Neuronal stem cell (in vitro differentiated cells): Measurements from ENCODE around the gene EMP3.

Experiments
- DNase-seq: peaks from one replicate; pipeline ENCODE4 v3.0.0-alpha.2; 2013; ENCODE audit warnings: low spot score
- H2AFZ ChIP-seq: one replicate; pipeline ENCODE4 v1.6.1; 2013; ENCODE audit warnings: mild to moderate bottlenecking, low read length, inconsistent platforms
- H2AK5ac ChIP-seq: 2 replicates; pipeline ENCODE4 v1.6.1; 2013; ENCODE audit warnings: low read depth, mild to moderate bottlenecking, inconsistent platforms, low read length, moderate library complexity, mixed read lengths
- H2BK120ac ChIP-seq: 2 replicates; pipeline ENCODE4 v1.6.1; 2013; ENCODE audit warnings: low read depth, mild to moderate bottlenecking, inconsistent platforms, low read length, moderate library complexity, mixed read lengths
- H2BK12ac ChIP-seq: one replicate; pipeline ENCODE4 v1.6.1; 2013; ENCODE audit warnings: low read length, inconsistent platforms
- H2BK15ac ChIP-seq: 2 replicates; pipeline ENCODE4 v1.6.1; 2013; ENCODE audit warnings: mild to moderate bottlenecking, low read length, inconsistent platforms, mixed read lengths
- H2BK5ac ChIP-seq: one replicate; pipeline ENCODE4 v1.6.1; 2013; ENCODE audit warnings: inconsistent platforms, mild to moderate bottlenecking, low read length, moderate library complexity
- H3K14ac ChIP-seq: one replicate; pipeline ENCODE4 v1.6.1; 2013; ENCODE audit warnings: low read length, inconsistent platforms
- H3K18ac ChIP-seq: 2 replicates; pipeline ENCODE4 v1.6.1; 2013; ENCODE audit warnings: low read length, inconsistent platforms
- H3K23ac ChIP-seq: 2 replicates; pipeline ENCODE4 v1.6.1; 2013; ENCODE audit warnings: low read depth, mild to moderate bottlenecking, mixed read lengths, low read length, inconsistent platforms; ENCODE audit not compliant: poor library complexity
- H3K27ac ChIP-seq: replicated peaks from 3 replicates; pipeline ENCODE4 v1.5.1; 2013; ENCODE audit warnings: low read length, inconsistent platforms
- H3K27me3 ChIP-seq, 3 experiments: 2 replicates each; pipeline ENCODE4 v1.6.1; 2013; ENCODE audit warnings: low read length in 3 of 3, mild to moderate bottlenecking in 2 of 3, inconsistent platforms in 1 of 3, low read depth in 1 of 3, mixed read lengths in 1 of 3, moderate library complexity in 1 of 3; ENCODE audit not compliant: control insufficient read depth in 3 of 3, insufficient read depth in 3 of 3
- H3K36me3 ChIP-seq, 2 donors: replicated peaks in 1 of 2; 2 replicates each; pipeline ENCODE4 v1.6.1; 2013; ENCODE audit warnings: low read length in 2 of 2; ENCODE audit not compliant: control insufficient read depth in 2 of 2, insufficient read depth in 2 of 2
- H3K4ac ChIP-seq: 2 replicates; pipeline ENCODE4 v1.6.1; 2013; ENCODE audit warnings: inconsistent platforms, mild to moderate bottlenecking, low read length, moderate library complexity
- H3K4me1 ChIP-seq, 2 donors: 1 replicate in 1 of 2; 2 replicates in 1 of 2; pipeline ENCODE4 v1.6.1; 2013; ENCODE audit warnings: low read length in 2 of 2, low read depth in 1 of 2; ENCODE audit not compliant: control insufficient read depth in 2 of 2, insufficient read depth in 1 of 2
- H3K4me2 ChIP-seq: one replicate; pipeline ENCODE4 v1.6.1; 2013; ENCODE audit warnings: mild to moderate bottlenecking, low read length, inconsistent platforms; ENCODE audit not compliant: insufficient read depth, poor library complexity, severe bottlenecking
- H3K4me3 ChIP-seq, 2 donors: 2 replicates each; pipeline ENCODE4 v1.5.1; 2013; ENCODE audit warnings: low read length in 2 of 2, mild to moderate bottlenecking in 2 of 2, inconsistent platforms in 1 of 2, moderate library complexity in 1 of 2
- H3K79me1 ChIP-seq: one replicate; pipeline ENCODE4 v1.6.1; 2013; ENCODE audit warnings: low read depth, mild to moderate bottlenecking, inconsistent platforms, low read length, moderate library complexity
- H3K9ac ChIP-seq: one replicate; pipeline ENCODE4 v1.6.1; 2013; ENCODE audit warnings: mild to moderate bottlenecking, low read depth, low read length, inconsistent platforms; ENCODE audit not compliant: poor library complexity
- H3K9me3 ChIP-seq, 2 donors: replicated peaks in 1 of 2; 2 replicates each; pipeline versions ENCODE3 to v1.6.1; 2013; ENCODE audit warnings: low read length in 2 of 2, mild to moderate bottlenecking in 2 of 2, inconsistent platforms in 1 of 2, low read depth in 1 of 2, mixed read lengths in 1 of 2, moderate library complexity in 1 of 2; ENCODE audit not compliant: control insufficient read depth in 2 of 2, insufficient read depth in 1 of 2
- H4K8ac ChIP-seq: one replicate; pipeline ENCODE4 v1.6.1; 2013; ENCODE audit warnings: low read depth, mild to moderate bottlenecking, inconsistent platforms, low read length, moderate library complexity
- H4K91ac ChIP-seq: one replicate; pipeline ENCODE4 v1.6.1; 2013; ENCODE audit warnings: low read length, low read depth, mild to moderate bottlenecking, inconsistent platforms; ENCODE audit not compliant: poor library complexity
- WGBS, 2 donors: extraction: QIAGEN DNeasy Blood & Tissue Kit; methylation state at CpG; one replicate each; pipeline ENCODE4 v1.1.7; 2013; ENCODE audit warnings: missing lambda C conversion rate in 2 of 2, mixed read lengths in 1 of 2; ENCODE audit not compliant: insufficient read length in 2 of 2, insufficient replicate concordance in 1 of 2; ENCODE audit errors: extremely low coverage in 2 of 2; 5-methylcytosine and 5-hydroxymethylcytosine counted together

Gene EMP3

DNA sequence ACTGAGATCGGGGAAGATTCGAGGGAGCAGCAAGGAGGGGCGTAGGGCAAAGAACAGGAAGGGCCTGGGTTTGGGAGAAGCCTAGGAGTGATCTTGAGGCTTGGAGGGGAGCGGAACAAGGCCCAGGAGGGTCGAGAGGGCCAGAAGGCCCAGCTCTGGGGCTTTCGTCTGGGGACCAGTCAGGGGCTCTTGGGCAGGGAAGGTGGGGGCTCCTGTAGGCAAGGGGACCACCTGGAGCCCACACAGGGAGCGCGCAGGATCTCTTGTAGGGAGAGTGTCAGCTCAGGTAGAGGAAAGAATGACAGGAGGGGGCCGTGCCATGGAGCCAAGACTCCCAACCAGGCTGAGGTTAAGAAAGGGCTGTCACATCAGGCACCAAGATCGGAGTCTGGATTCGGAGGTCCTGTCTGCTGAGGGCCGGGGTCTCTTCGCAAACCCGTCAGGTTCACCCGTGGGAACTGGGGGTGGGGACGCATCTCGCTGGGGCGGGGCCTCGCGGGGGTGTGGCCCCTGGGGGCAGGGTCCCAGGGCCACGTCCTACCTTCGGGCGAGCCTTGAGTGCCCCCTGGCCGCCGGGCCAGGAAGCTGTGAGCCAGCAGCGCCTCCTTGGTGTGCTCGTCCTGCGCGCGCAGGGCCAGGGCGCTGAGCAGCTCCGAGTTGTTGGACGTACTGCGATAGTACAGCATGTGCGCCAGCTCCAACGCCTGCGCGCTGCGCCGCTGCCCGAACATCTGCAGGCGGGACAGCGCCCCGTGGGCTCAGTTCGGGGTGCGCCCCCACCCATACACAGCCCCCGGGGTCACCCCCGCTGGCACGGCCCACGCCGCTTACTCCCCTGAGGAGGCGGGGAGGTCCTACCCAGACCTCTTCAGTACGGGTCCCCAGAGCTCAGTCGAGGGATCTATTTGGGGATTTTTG is 8.4 kb downstream of the EMP3 start:
- no peak overlapping the region for H2BK5ac ChIP-seq
- H2AK5ac ChIP-seq = peak overlapping the region; percentile 46
- H3K23ac ChIP-seq = peak overlapping the region; percentile 82
- H3K4ac ChIP-seq = no peak overlapping the region
- H3K36me3 ChIP-seq = peaks cover 0 to 1% of the 10 kb centered on the region in 2 donors
- DNase-seq = peak; percentile 71
- H2BK15ac ChIP-seq = peak overlapping the region; percentile 18
- no peak overlapping the region for H2BK120ac ChIP-seq
- peak overlapping the region; percentile 94 for H3K18ac ChIP-seq
- no peak overlapping the region for H2BK12ac ChIP-seq
- no peak overlapping the region for H3K27ac ChIP-seq
- H3K79me1 ChIP-seq = no peaks in the 10 kb centered on the region
- peaks cover 0 to 10% (median 0%) of the 10 kb centered on the region in 3 experiments for H3K27me3 ChIP-seq
- no peak overlapping the region for H4K91ac ChIP-seq
- no peak overlapping the region for H4K8ac ChIP-seq
- no peak overlapping the region for H3K14ac ChIP-seq
- H3K9me3 ChIP-seq = no peaks in the 10 kb centered on the region
- H2AFZ ChIP-seq = peak overlapping the region; percentile 92
- peak overlapping the region; percentile 11 to 67 for H3K4me3 ChIP-seq
- no CpG with 5 or more reads among the region's 54 CpGs for WGBS, 2 donors
- H3K9ac ChIP-seq = no peak overlapping the region
- peak overlapping the region; percentile 92 for H3K4me2 ChIP-seq
- H3K4me1 ChIP-seq = peaks cover 6 to 9% of the 10 kb centered on the region in 2 donors

DNA sequence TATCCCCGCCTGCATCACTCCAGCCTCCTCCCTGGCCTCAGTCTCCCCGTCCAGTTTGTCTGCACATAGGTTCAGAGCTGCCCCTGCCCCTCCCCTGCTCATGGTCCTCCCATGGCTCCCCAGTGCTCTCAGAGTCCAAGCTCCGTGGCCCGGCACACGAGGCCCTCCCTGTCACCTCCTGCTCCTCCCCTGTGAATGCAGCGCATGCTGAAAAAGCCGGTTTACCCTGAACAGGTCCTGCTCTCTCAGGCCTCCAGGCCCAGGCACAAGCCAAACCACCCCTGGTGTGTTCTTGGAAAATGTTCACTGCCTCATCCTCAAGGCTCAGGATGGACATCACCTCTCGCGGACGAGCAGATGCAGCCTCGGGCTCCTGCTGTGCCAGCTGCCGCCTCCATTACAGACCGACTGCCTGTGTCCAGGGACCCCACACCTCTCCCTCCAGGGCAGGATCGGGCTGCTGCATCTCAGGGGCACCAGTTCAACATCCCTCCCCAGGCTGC is 13.0 kb downstream of the EMP3 start:
- no peak overlapping the region for H2BK120ac ChIP-seq
- H4K91ac ChIP-seq = no peak overlapping the region
- no peaks in the 10 kb centered on the region for H3K9me3 ChIP-seq
- no peak for DNase-seq
- no peak overlapping the region for H2AFZ ChIP-seq
- H3K4me3 ChIP-seq = no peak overlapping the region
- peak overlapping the region; percentile 55 for H2BK5ac ChIP-seq
- H3K9ac ChIP-seq = no peak overlapping the region
- peak overlapping the region; percentile 71 for H3K18ac ChIP-seq
- H3K4me1 ChIP-seq = peaks cover 0 to 3% of the 10 kb centered on the region in 2 donors
- H3K4me2 ChIP-seq = no peak overlapping the region
- H3K36me3 ChIP-seq = no peaks in the 10 kb centered on the region
- H2BK15ac ChIP-seq = peak overlapping the region; percentile 81
- H3K23ac ChIP-seq = peak overlapping the region; percentile 58
- no peak overlapping the region for H3K4ac ChIP-seq
- H2AK5ac ChIP-seq = peak overlapping the region; percentile 95
- peaks cover 0 to 10% (median 0%) of the 10 kb centered on the region in 3 experiments for H3K27me3 ChIP-seq
- no peak overlapping the region for H4K8ac ChIP-seq
- no peaks in the 10 kb centered on the region for H3K79me1 ChIP-seq
- H3K27ac ChIP-seq = no peak overlapping the region
- no CpG with 5 or more reads among the region's 14 CpGs for WGBS, 2 donors
- H2BK12ac ChIP-seq = no peak overlapping the region
- H3K14ac ChIP-seq = peak overlapping the region; percentile 9

DNA sequence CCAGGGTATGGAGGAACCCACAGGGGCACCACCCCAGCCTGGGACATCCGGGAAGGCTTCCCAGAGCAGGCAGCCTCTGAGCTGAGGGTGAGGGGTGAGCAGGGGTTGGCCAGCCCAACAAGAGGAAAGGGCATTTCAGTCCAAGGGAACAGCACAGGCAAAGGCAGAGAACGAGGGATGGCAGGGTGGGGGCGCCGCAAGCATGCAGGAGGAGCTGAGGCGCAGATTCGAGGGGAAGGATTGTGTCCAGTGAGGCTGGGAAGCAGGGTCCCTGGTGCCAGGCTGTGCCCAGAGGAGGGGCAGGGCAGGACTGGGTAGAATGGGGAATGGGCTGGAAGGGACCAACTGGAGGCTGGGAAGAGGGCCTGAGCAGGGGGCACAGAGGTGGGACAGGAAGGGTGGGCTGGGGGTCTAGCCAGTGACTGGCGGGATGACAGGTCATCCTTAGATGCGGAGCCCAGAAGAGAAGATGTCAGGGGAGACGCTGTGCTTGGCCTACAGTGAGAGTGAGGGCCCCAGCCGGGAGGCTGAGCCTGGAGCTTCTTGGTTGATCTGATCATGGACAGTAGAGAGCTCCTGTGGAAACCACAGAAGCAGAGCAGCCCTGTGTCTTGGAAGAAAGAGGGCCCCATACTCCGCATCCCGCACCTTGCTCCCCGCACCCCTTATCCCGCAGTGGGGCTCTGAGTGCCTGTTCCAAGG is 13.6 kb downstream of the EMP3 start:
- H2BK5ac ChIP-seq = no peak overlapping the region
- no peak overlapping the region for H2BK120ac ChIP-seq
- no peak overlapping the region for H3K4me2 ChIP-seq
- no peak overlapping the region for H3K27ac ChIP-seq
- H3K4me3 ChIP-seq = no peak overlapping the region
- H2AK5ac ChIP-seq = peak overlapping the region; percentile 95
- H3K9ac ChIP-seq = peak overlapping the region; percentile 30
- H3K9me3 ChIP-seq = no peaks in the 10 kb centered on the region
- peak overlapping the region; percentile 91 for H3K23ac ChIP-seq
- no peaks in the 10 kb centered on the region for H3K4me1 ChIP-seq
- peak overlapping the region; percentile 81 for H2BK15ac ChIP-seq
- DNase-seq = no peak
- peaks cover 0 to 10% (median 0%) of the 10 kb centered on the region in 3 experiments for H3K27me3 ChIP-seq
- no peaks in the 10 kb centered on the region for H3K79me1 ChIP-seq
- H4K91ac ChIP-seq = no peak overlapping the region
- WGBS, 2 donors = no CpG with 5 or more reads among the region's 14 CpGs
- peak overlapping the region; percentile 71 for H3K18ac ChIP-seq
- no peak overlapping the region for H2AFZ ChIP-seq
- H3K4ac ChIP-seq = no peak overlapping the region
- peak overlapping the region; percentile 89 for H3K14ac ChIP-seq
- no peak overlapping the region for H4K8ac ChIP-seq
- peak overlapping the region; percentile 16 for H2BK12ac ChIP-seq
- H3K36me3 ChIP-seq = no peaks in the 10 kb centered on the region

DNA sequence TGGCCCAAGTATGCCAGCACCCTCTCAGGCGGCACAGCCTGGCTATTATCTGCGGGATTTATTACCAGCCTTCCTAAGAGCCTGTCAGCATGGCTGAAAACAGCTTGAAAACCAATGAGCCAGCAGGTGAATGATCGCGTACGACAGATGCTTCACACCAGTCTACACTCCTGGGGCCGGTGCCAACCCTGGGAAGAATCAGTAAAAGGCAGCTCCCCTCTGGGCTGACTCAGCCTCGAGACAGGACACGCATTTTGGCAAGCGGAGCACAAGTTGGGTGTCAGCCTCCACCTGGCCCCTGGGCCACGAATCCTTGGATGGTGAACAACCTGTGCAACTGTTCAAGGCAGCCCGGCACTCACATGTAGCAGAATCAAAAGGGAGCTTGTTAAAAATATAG is 15.6 kb downstream of the EMP3 start:
- H2AK5ac ChIP-seq = peak overlapping the region; percentile 11
- no peaks in the 10 kb centered on the region for H3K79me1 ChIP-seq
- no peak overlapping the region for H3K9ac ChIP-seq
- H3K27ac ChIP-seq = no peak overlapping the region
- H2BK12ac ChIP-seq = no peak overlapping the region
- H3K36me3 ChIP-seq = no peaks in the 10 kb centered on the region
- H2BK120ac ChIP-seq = no peak overlapping the region
- no peak overlapping the region for H4K91ac ChIP-seq
- no peak overlapping the region for H4K8ac ChIP-seq
- no CpG with 5 or more reads among the region's 11 CpGs for WGBS, 2 donors
- no peak for DNase-seq
- no peaks in the 10 kb centered on the region for H3K4me1 ChIP-seq
- no peak overlapping the region for H2AFZ ChIP-seq
- no peak overlapping the region for H2BK5ac ChIP-seq
- H3K14ac ChIP-seq = no peak overlapping the region
- no peak overlapping the region for H3K4me2 ChIP-seq
- no peak overlapping the region for H3K4me3 ChIP-seq
- H3K18ac ChIP-seq = no peak overlapping the region
- H3K27me3 ChIP-seq = peaks cover 0 to 10% (median 0%) of the 10 kb centered on the region in 3 experiments
- H3K23ac ChIP-seq = no peak overlapping the region
- no peaks in the 10 kb centered on the region for H3K9me3 ChIP-seq
- no peak overlapping the region for H2BK15ac ChIP-seq
- no peak overlapping the region for H3K4ac ChIP-seq
